ENCODE results near the gene MEAK7.

- TF ChIP-seq POLR2AphosphoS5 (IDR thresholded peaks at IDR 0.05) (no peak), POLR2A (IDR thresholded peaks at IDR 0.05) (no peak)
- TF ChIP-seq, protein P1, sequence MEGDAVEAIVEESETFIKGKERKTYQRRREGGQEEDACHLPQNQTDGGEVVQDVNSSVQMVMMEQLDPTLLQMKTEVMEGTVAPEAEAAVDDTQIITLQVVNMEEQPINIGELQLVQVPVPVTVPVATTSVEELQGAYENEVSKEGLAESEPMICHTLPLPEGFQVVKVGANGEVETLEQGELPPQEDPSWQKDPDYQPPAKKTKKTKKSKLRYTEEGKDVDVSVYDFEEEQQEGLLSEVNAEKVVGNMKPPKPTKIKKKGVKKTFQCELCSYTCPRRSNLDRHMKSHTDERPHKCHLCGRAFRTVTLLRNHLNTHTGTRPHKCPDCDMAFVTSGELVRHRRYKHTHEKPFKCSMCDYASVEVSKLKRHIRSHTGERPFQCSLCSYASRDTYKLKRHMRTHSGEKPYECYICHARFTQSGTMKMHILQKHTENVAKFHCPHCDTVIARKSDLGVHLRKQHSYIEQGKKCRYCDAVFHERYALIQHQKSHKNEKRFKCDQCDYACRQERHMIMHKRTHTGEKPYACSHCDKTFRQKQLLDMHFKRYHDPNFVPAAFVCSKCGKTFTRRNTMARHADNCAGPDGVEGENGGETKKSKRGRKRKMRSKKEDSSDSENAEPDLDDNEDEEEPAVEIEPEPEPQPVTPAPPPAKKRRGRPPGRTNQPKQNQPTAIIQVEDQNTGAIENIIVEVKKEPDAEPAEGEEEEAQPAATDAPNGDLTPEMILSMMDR (IDR thresholded peaks at IDR 0.05): no peak
Measured at GRCh38 chr16:84505249-84506187, 1.1 kb upstream of the MEAK7 start.

Measured in sigmoid colon (tissue), 4 donors.